ENCODE results near the gene SCARF2.

SCARF2 gene

GRCh38 chr22:20439928-20440575 is 2.4 kb upstream of the SCARF2 start:
- DNase-seq: no peak

- DNase-seq: no peak
Measured at GRCh38 chr22:20439556-20439927, 1.9 kb upstream of the SCARF2 start.

- DNase-seq: no peak
Measured at GRCh38 chr22:20438678-20439492, 1.3 kb upstream of the SCARF2 start.

GRCh38 chr22:20438427-20438677 is 727 bp upstream of the SCARF2 start:
- DNase-seq: no peak

- no peak for DNase-seq
Measured at GRCh38 chr22:20436768-20437612, 635 bp downstream of the SCARF2 start.

- no peak for DNase-seq
Measured at GRCh38 chr22:20436307-20436767, 1.3 kb downstream of the SCARF2 start.

GRCh38 chr22:20435436-20436306 is 2.0 kb downstream of the SCARF2 start:
- no peak for DNase-seq

- no peak for DNase-seq
Measured at GRCh38 chr22:20434773-20435172, 2.9 kb downstream of the SCARF2 start.

GRCh38 chr22:20434264-20434751 is 3.3 kb downstream of the SCARF2 start:
- DNase-seq: no peak

GRCh38 chr22:20433686-20434241 is 3.9 kb downstream of the SCARF2 start:
- DNase-seq: no peak

- DNase-seq: no peak
Measured at GRCh38 chr22:20433191-20433590, 4.4 kb downstream of the SCARF2 start.

- DNase-seq: no peak
Measured at GRCh38 chr22:20432244-20432686, 5.4 kb downstream of the SCARF2 start.

- DNase-seq: no peak
Measured at GRCh38 chr22:20431511-20432192, 6.0 kb downstream of the SCARF2 start.

GRCh38 chr22:20430720-20431510 is 6.7 kb downstream of the SCARF2 start:
- no peak for DNase-seq

- no peak for DNase-seq
Measured at GRCh38 chr22:20430101-20430719, 7.4 kb downstream of the SCARF2 start.

GRCh38 chr22:20429254-20430100 is 8.1 kb downstream of the SCARF2 start:
- DNase-seq: no peak

- DNase-seq: no peak
Measured at GRCh38 chr22:20428496-20429253, 8.9 kb downstream of the SCARF2 start.

- no peak for DNase-seq
Measured at GRCh38 chr22:20427945-20428417, 9.6 kb downstream of the SCARF2 start.
